ENCODE results near the gene EFCAB14.

GRCh38 chr1:46672696-46673095 is 46.2 kb downstream of the EFCAB14 start:
- TF ChIP-seq POLR2AphosphoS5 (IDR thresholded peaks at IDR 0.05; ENCODE audit: low read depth, low read length) (no peak), REST (IDR thresholded peaks at IDR 0.05; ENCODE audit: insufficient read depth in 1 of 2, low read depth in 2 of 2, low read length in 2 of 2) (no peak), TAF1 (IDR thresholded peaks at IDR 0.05; ENCODE audit: borderline replicate concordance, insufficient read depth, low read length) (no peak)

All from PFSK-1 (cell line).